ENCODE measurements around the gene HSD17B8.

The HSD17B8 gene

GRCh38 chr6:33204415-33205190, at the start of gene HSD17B8:
Gene HSD17B8 (plus strand): TSS chr6:33204655. CDS start chr6:33204669, 14 bp downstream.
- no peak for TF ChIP-seq CTCF (conservative IDR thresholded peaks at IDR 0.05)
- peak within 1 kb of the TSS; percentile 71 for H3K27ac ChIP-seq

- no peak for TF ChIP-seq CTCF (conservative IDR thresholded peaks at IDR 0.05)
- no peak overlapping the region for H3K27ac ChIP-seq
Observed at GRCh38 chr6:33156561-33156960, 47.9 kb upstream of the HSD17B8 start.

DNA sequence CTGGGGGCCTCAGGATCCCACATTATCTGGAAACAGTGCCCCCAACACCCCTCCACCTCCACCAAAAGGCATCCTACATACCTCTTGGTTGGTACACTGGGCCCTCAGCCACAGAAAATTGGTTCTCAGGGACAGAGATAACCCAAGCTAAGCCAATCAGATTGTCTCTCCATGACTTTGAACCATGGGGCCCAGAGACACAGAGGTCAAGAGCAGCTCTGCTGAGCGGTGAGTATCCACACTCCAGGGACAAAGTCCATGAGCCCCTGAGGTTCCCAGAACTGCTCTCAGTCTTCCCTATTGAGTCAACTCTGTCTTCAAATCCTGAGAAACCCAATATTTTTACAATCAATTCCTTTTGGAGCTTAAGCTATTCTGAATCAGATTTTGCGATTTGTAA, 47.5 kb upstream of the HSD17B8 start:
- no peak overlapping the region for H3K27ac ChIP-seq
- TF ChIP-seq CTCF (conservative IDR thresholded peaks at IDR 0.05): no peak

- TF ChIP-seq CTCF (conservative IDR thresholded peaks at IDR 0.05): no peak
Observed at GRCh38 chr6:33160096-33160495, 44.4 kb upstream of the HSD17B8 start.

GRCh38 chr6:33160728-33161344, 43.6 kb upstream of the HSD17B8 start:
- peak overlapping the region; percentile 56; the same call in 1 of the 2 replicates for H3K27ac ChIP-seq
- TF ChIP-seq CTCF (conservative IDR thresholded peaks at IDR 0.05): no peak

More at GRCh38 chr6:33160096-33160495, 44.4 kb upstream of the HSD17B8 start:
- no peak overlapping the region for H3K27ac ChIP-seq

DNA sequence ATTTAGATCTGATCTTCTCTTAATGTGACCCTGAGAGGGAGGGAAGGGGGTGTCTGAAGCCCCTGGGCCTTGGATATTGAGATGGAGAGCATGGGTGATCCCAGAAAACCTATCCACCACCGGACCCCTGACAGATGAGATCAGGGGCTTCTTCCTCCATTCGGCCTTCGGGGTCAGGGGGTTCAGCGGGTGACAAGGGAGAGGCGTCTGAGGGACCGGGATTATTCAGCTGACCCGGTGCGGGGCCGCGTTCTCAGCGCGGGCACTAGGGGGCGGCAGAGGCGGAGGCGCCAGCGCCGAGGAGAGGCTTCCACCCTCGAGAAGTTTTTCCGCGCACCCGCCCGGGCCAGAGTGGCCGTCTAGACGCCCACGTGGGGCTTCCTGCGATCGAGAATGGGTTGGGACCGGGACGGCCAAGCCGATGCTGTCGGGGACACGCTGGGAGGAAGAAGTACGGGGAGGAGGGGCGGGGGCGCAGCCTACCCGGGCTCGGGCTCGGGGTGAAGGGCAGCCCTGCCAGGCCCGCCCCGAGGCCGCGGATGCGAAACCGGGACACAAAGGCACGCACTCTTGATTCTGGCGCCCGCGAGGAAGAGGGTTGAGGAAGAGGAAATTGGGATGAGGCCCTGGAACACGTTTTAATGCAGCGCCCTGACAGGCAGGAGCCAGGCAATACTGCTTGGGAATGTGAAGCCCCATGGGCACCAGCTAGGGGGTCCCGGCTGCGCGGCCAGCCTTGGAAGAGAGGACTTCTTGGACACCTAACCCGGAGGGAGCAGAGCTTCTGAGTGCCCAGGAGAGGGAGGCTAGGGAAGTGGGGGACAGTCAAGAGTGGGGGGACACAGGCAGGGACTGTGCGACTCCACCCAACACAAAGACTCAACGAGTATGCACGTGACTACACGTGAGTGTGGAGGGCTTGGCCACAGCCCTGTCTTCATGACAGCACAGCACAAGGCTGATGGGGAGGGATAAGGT, 42.8 kb upstream of the HSD17B8 start:
- peak; percentile 96 for TF ChIP-seq CTCF (conservative IDR thresholded peaks at IDR 0.05)
- H3K27ac ChIP-seq: peak overlapping the region; percentile 56; the same call in 1 of the 2 replicates

DNA sequence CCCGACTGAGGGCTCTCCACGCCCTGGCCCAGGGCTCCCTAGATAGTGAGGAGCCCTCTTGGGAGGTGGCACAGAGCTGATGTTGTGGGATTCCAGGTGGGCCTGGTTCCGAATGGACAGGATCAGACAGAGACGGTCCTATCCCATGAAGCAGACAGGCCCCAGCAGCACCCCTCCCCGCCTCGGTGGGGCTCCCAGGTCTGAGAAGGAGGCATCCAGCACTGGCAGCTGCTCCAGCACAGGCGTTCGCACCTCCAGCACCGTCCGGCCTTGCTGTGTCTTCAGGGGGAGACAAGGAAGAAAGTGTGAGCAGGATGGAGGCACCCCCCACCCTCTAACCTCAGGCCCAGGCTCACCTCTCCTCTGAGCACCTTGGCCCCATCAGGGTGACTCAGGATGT, 40.9 kb upstream of the HSD17B8 start:
- TF ChIP-seq CTCF (conservative IDR thresholded peaks at IDR 0.05): no peak

More for the DNA sequence above, 40.9 kb upstream of the HSD17B8 start:
- H3K27ac ChIP-seq: no peak overlapping the region
